ENCODE data around the gene BRAT1.

The BRAT1 gene

GRCh38 chr7:2510130-2510776 lies 45.1 kb downstream of the BRAT1 start:
- DNase-seq: no peak

GRCh38 chr7:2509298-2509906 lies 45.9 kb downstream of the BRAT1 start:
- no peak for DNase-seq

GRCh38 chr7:2508327-2509215 lies 46.8 kb downstream of the BRAT1 start:
- DNase-seq: peak; percentile 57 to 67 (median 62)

GRCh38 chr7:2507917-2508306 lies 47.4 kb downstream of the BRAT1 start:
- DNase-seq: no peak

GRCh38 chr7:2507208-2507916 lies 48.0 kb downstream of the BRAT1 start:
- no peak for DNase-seq

GRCh38 chr7:2505401-2505800 lies 49.9 kb downstream of the BRAT1 start:
- DNase-seq: no peak

- no peak for DNase-seq
These were observed 50.4 kb downstream of the BRAT1 start for GRCh38 chr7:2504889-2505375.

- no peak for DNase-seq
These were observed 51.0 kb downstream of the BRAT1 start for GRCh38 chr7:2504128-2504888.

GRCh38 chr7:2503056-2503941 lies 52.0 kb downstream of the BRAT1 start:
- no peak for DNase-seq

- no peak for DNase-seq
These were observed 52.7 kb downstream of the BRAT1 start for GRCh38 chr7:2502647-2502966.

GRCh38 chr7:2501947-2502646 lies 53.2 kb downstream of the BRAT1 start:
- no peak for DNase-seq

- no peak for DNase-seq
These were observed 54.6 kb downstream of the BRAT1 start for GRCh38 chr7:2500701-2501100.

GRCh38 chr7:2499719-2500430 lies 55.4 kb downstream of the BRAT1 start:
- no peak for DNase-seq

GRCh38 chr7:2499181-2499580 lies 56.1 kb downstream of the BRAT1 start:
- no peak for DNase-seq

- DNase-seq: no peak
These were observed 56.6 kb downstream of the BRAT1 start for GRCh38 chr7:2498708-2499107.

GRCh38 chr7:2497500-2498336 lies 57.6 kb downstream of the BRAT1 start:
- no peak for DNase-seq

- DNase-seq: no peak
These were observed 58.3 kb downstream of the BRAT1 start for GRCh38 chr7:2497065-2497464.

GRCh38 chr7:2496375-2496774 lies 58.9 kb downstream of the BRAT1 start:
- DNase-seq: no peak
